Mucosa of descending colon (tissue), 3 donors: Measurements from ENCODE around the gene WEE1. TPM values are rescaled to one million over a fixed set of nuclear protein-coding genes. Genes with fewer than 3 reads are reported as not detected.
"Not testable (repeated sequence)": the region's sequence is repeated elsewhere in the genome, so short reads cannot be mapped to it uniquely, and the experiment has no call there.

Experiments
- ATAC-seq: fragments of 200-7000 bp; cut with Tn5 transposase; one replicate; pipeline ENCODE4 v1.9.1; 2020; ENCODE audit warnings: mild to moderate bottlenecking, moderate library complexity
- DNase-seq, 3 donors: peaks; one replicate each; pipeline ENCODE4 v3.0.0-alpha.2; 2020
- H3K36me3 ChIP-seq: fragments of 200-600 bp; one replicate; pipeline ENCODE4 v1.8.0; 2021; ENCODE audit warnings: low read depth, mild to moderate bottlenecking
- H3K4me1 ChIP-seq: fragments of 200-600 bp; one replicate; pipeline ENCODE4 v1.8.0; 2021; ENCODE audit warnings: low read depth, mild to moderate bottlenecking
- H3K4me3 ChIP-seq: fragments of 200-600 bp; one replicate; pipeline ENCODE4 v1.8.0; 2021; ENCODE audit warnings: mild to moderate bottlenecking
- H3K9me3 ChIP-seq: fragments of 200-600 bp; one replicate; pipeline ENCODE4 v1.8.0; 2021; ENCODE audit warnings: mild to moderate bottlenecking
- CTCF ChIP-seq: fragments of 200-600 bp; IDR thresholded peaks from one replicate; pipeline ENCODE4 v1.8.0; 2022; ENCODE audit warnings: antibody characterized with exemption, mild to moderate bottlenecking
- intact Hi-C, 2 donors: fragments of 100-400 bp; cut with DNase I in 1 of 2; cut with micrococcal nuclease in 1 of 2; formaldehyde crosslinking; loops; one replicate each; pipeline versions ENCODE4 v1.11.0 to v1.11.1; 2022; cut with DNase I, micrococcal nuclease
- total RNA-seq, 3 donors: library from RNA; stranded (reverse); fragmentation: NEBNext Ultra II Directional in 2 of 3; extraction: Animal tissue kit (Norgen Biotek cat#: 25700) in 2 of 3; gene quantifications; one replicate each; pipeline versions ENCODE4 v1.2.1 to v1.2.4, GENCODE V29; 2021 to 2023
- donor health status: DM: no; HTN: no; CAD: no; lungs with moderate emphysema.
- donor health status: DM: no; HTN: no; CAD: no.
- donor health status: DM: no; HTN: yes; CAD: no.

WEE1 gene
- total RNA-seq, 3 donors from 2014 or later, result 17.5 to 33.6 (median 18.0) TPM

GRCh38 chr11:9533736-9534473 lies 39.6 kb upstream of the WEE1 start:
- H3K4me3 ChIP-seq, result no peak overlapping the region
- DNase-seq (no peak), ATAC-seq (no peak)
- H3K36me3 ChIP-seq, result no peaks in the 10 kb centered on the region
- peaks cover 12% of the 10 kb centered on the region for H3K4me1 ChIP-seq
- no peaks in the 10 kb centered on the region for H3K9me3 ChIP-seq
- no peak for TF ChIP-seq CTCF
- intact Hi-C loops, result loop anchor here in 1 of 2 donors (10.0 kb wide), 1 partner anchor 81 kb away; no protein-coding TSS in a partner anchor

GRCh38 chr11:9535189-9535781 lies 38.2 kb upstream of the WEE1 start:
- H3K4me1 ChIP-seq, result no peaks in the 10 kb centered on the region
- peak; percentile 81 to 91 (median 89) for DNase-seq
- H3K9me3 ChIP-seq, result no peaks in the 10 kb centered on the region
- H3K36me3 ChIP-seq, result no peaks in the 10 kb centered on the region
- ATAC-seq, result peak; percentile 80
- peak; percentile 76 for TF ChIP-seq CTCF
- intact Hi-C loops, result loop anchor here in 1 of 2 donors (10.0 kb wide), 1 partner anchor 80 kb away; no protein-coding TSS in a partner anchor
- H3K4me3 ChIP-seq, result no peak overlapping the region

DNA sequence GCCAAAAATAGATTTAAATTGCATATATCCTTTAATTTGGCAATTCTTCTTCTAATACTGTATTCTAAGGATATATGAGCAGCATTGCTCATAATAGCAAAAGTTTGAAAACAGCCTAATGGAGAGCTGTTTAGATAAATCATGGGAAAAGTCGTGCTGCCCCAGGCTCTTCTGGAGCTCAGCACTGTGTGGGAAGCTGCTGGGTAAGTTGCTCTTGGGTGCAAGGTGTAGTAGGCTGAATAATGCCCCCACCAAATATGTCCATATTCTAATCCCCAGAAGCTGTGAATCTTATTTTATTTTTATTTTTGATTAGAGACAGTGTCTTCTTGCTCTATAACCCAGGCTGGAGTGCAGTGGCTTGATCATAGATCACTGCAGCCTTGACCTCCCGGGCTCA lies 34.9 kb upstream of the WEE1 start:
- Histone ChIP-seq H3K36me3 (no peaks in the 10 kb centered on the region), H3K4me3 (no peak overlapping the region), H3K9me3 (no peaks in the 10 kb centered on the region), H3K4me1 (no peaks in the 10 kb centered on the region)
- intact Hi-C loops, result loop anchor here in 1 of 2 donors (10.0 kb wide), 1 partner anchor 76 kb away; no protein-coding TSS in a partner anchor
- no peak for ATAC-seq
- no peak for TF ChIP-seq CTCF
- DNase-seq, result no peak

- H3K4me1 ChIP-seq, H3K9me3 ChIP-seq, ATAC-seq, DNase-seq, H3K36me3 ChIP-seq, intact Hi-C loops, H3K4me3 ChIP-seq: not testable (repeated sequence)
Measured at GRCh38 chr11:9549216-9549615, 24.3 kb upstream of the WEE1 start.

- no peaks in the 10 kb centered on the region for H3K9me3 ChIP-seq
- intact Hi-C loops, result no loop called here
- no peaks in the 10 kb centered on the region for H3K36me3 ChIP-seq
- no peak for TF ChIP-seq CTCF
- no peaks in the 10 kb centered on the region for H3K4me1 ChIP-seq
- no peak for ATAC-seq
- DNase-seq, result no peak
- no peak overlapping the region for H3K4me3 ChIP-seq
Measured at GRCh38 chr11:9550191-9550628, 23.3 kb upstream of the WEE1 start.

DNA sequence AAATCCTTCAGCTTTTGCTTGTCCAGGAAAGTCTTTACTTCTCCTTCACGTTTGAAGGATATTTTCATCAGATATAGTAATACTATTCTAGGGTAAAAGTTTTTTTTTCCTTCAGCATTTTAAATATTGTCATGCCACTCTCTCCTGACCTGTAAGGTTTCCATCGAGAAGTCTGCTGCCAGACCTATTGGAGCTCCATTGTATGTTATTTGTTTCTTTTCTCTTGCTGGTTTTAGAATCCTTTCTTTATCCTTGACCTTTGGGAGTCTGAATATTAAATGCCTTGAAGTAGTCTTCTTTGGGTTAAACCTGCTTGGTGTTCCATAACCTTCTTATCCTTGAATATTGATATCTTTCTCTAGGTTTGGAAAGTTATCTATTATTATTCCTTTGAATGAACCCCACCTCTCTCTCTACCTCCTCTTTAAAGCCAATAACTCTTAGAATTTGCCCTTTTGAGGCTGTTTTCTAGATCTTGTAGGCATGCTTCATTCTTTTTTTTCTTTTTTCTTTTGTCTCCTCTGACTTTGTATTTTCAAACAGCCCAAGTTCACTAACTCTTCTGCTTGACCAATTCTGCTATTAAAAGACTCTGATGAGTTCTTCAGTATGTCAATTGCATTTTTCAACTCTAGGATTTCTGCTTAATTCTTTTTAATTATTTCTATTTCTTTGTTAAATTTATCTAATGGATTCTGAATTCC lies 12.0 kb upstream of the WEE1 start:
- Histone ChIP-seq H3K9me3 (peaks cover 8% of the 10 kb centered on the region), H3K4me3 (no peak overlapping the region), H3K36me3 (no peaks in the 10 kb centered on the region), H3K4me1 (peaks cover 7% of the 10 kb centered on the region)
- DNase-seq (no peak), ATAC-seq (no peak)
- TF ChIP-seq CTCF, result no peak
- intact Hi-C loops, result no loop called here
